ENCODE results near the gene ESR1.

DNA sequence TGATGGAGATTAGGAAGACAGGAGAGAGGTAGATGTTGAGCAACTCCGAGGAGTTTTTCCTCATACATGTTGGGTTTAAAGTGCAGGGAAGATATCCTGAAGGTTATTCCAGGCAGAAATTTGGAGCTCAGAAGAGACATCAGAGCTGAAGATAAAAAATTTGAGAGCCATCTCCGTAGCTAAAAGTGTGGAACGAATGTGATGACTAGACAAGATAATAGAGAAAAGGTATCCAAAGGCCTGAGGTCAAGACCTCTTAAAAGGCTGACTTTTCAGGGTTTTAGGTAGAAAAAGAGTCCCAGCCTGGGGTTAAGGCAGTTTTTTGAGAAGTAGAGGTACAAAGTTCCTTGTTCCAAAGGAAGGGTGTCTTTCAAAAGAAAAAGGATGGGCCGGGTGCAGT lies 214.8 kb downstream of the ESR1 start:
- TF ChIP-seq, protein P1, sequence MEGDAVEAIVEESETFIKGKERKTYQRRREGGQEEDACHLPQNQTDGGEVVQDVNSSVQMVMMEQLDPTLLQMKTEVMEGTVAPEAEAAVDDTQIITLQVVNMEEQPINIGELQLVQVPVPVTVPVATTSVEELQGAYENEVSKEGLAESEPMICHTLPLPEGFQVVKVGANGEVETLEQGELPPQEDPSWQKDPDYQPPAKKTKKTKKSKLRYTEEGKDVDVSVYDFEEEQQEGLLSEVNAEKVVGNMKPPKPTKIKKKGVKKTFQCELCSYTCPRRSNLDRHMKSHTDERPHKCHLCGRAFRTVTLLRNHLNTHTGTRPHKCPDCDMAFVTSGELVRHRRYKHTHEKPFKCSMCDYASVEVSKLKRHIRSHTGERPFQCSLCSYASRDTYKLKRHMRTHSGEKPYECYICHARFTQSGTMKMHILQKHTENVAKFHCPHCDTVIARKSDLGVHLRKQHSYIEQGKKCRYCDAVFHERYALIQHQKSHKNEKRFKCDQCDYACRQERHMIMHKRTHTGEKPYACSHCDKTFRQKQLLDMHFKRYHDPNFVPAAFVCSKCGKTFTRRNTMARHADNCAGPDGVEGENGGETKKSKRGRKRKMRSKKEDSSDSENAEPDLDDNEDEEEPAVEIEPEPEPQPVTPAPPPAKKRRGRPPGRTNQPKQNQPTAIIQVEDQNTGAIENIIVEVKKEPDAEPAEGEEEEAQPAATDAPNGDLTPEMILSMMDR (IDR thresholded peaks at IDR 0.05): no peak
- no peak for TF ChIP-seq POLR2A (IDR thresholded peaks at IDR 0.05)

Data from uterus (tissue), 2 donors.